Left ventricle myocardium superior (tissue), 1 donor: ENCODE data around the gene NARF. TPM values are rescaled to one million over a fixed set of nuclear protein-coding genes. Genes with fewer than 3 reads are reported as not detected.
A peak's percentile ranks its signal among the peaks of the same experiment; 100 is the strongest.
"Not testable (repeated sequence)": the region's sequence is repeated elsewhere in the genome, so short reads cannot be mapped to it uniquely, and the experiment has no call there.

Experiments
- ATAC-seq: fragments of 200-7000 bp; cut with Tn5 transposase; one replicate; pipeline ENCODE4 v1.9.1; 2020; ENCODE audit warnings: mild to moderate bottlenecking, moderate library complexity
- DNase-seq: peaks from one replicate; pipeline ENCODE4 v3.0.0-alpha.2; 2020
- intact Hi-C: fragments of 100-400 bp; cut with micrococcal nuclease; formaldehyde crosslinking; loops from one replicate; pipeline ENCODE4 v1.11.0; 2022
- total RNA-seq: library from RNA; stranded (reverse); fragmentation: NEBNext Ultra II Directional; extraction: Animal tissue kit (Norgen Biotek cat#: 25700); gene quantifications from one replicate; pipeline ENCODE4 v1.2.1, GENCODE V29; 2021
- donor health status: DM: no; HTN: yes; CAD: no; lungs with severe emphysema.

The NARF gene
- total RNA-seq, 1 donor from 2014 or later = 90.4 TPM

GRCh38 chr17:82443465-82444283 is 14.9 kb upstream of the NARF start:
- ATAC-seq (no peak), DNase-seq (peak; percentile 33)
- intact Hi-C loops = no loop called here

GRCh38 chr17:82444284-82444893 is 14.2 kb upstream of the NARF start:
- DNase-seq = no peak
- ATAC-seq = no peak
- intact Hi-C loops = no loop called here

GRCh38 chr17:82444941-82445521 is 13.5 kb upstream of the NARF start:
- DNase-seq (peak; percentile 57), ATAC-seq (no peak)
- intact Hi-C loops = no loop called here

- DNase-seq (no peak), ATAC-seq (no peak)
- intact Hi-C loops = no loop called here
These were observed 13.0 kb upstream of the NARF start for GRCh38 chr17:82445542-82445941.

GRCh38 chr17:82446124-82446523 is 12.4 kb upstream of the NARF start:
- DNase-seq = no peak
- intact Hi-C loops = no loop called here
- ATAC-seq = no peak

GRCh38 chr17:82446649-82447048 is 11.9 kb upstream of the NARF start:
- no peak for DNase-seq
- intact Hi-C loops = no loop called here
- no peak for ATAC-seq

GRCh38 chr17:82447876-82448275 is 10.7 kb upstream of the NARF start:
- ATAC-seq (no peak), DNase-seq (no peak)
- intact Hi-C loops = no loop called here

GRCh38 chr17:82449131-82449882 is 9.2 kb upstream of the NARF start:
- ATAC-seq (peak; percentile 4), DNase-seq (no peak)
- intact Hi-C loops = no loop called here

- intact Hi-C loops = no loop called here
- DNase-seq = no peak
- ATAC-seq = no peak
These were observed 8.6 kb upstream of the NARF start for GRCh38 chr17:82449883-82450356.

GRCh38 chr17:82450357-82451106 is 8.0 kb upstream of the NARF start, which contains the start of gene CYBC1:
Gene CYBC1 (minus strand): TSS chr17:82450752. CDS start chr17:82449254, 1,498 bp downstream.
- intact Hi-C loops = no loop called here
- ATAC-seq (peak; percentile 96), DNase-seq (peak; percentile 96)

- ATAC-seq (no peak), DNase-seq (no peak)
- intact Hi-C loops = no loop called here
These were observed 6.4 kb upstream of the NARF start for GRCh38 chr17:82452162-82452561.

- intact Hi-C loops, DNase-seq, ATAC-seq: not testable (repeated sequence)
These were observed 5.4 kb upstream of the NARF start for GRCh38 chr17:82453151-82453550.

- DNase-seq, intact Hi-C loops, ATAC-seq: not testable (repeated sequence)
These were observed 4.8 kb upstream of the NARF start for GRCh38 chr17:82453706-82454105.

GRCh38 chr17:82457073-82457928 is 1.2 kb upstream of the NARF start:
- DNase-seq (peak; percentile 43), ATAC-seq (no peak)
- intact Hi-C loops = no loop called here

GRCh38 chr17:82457929-82458178 is 687 bp upstream of the NARF start:
- DNase-seq (no peak), ATAC-seq (no peak)
- intact Hi-C loops = no loop called here

- DNase-seq (peak; percentile 59), ATAC-seq (peak; percentile 0)
- intact Hi-C loops = no loop called here
These were observed 414 bp downstream of the NARF start for GRCh38 chr17:82458885-82459424.

- DNase-seq = peak; percentile 9
- intact Hi-C loops = not testable (repeated sequence)
These were observed 1.4 kb downstream of the NARF start for GRCh38 chr17:82459936-82460335.

More at GRCh38 chr17:82459936-82460335, 1.4 kb downstream of the NARF start:
- not testable (repeated sequence) for ATAC-seq
